CD4-positive, alpha-beta T cell treated with Interleukin-12 subunit alpha and Interleukin-12 subunit beta, for 1 hour (primary cell): ENCODE measurements around the gene PACS1.
"Not testable (repeated sequence)": the region's sequence is repeated elsewhere in the genome, so short reads cannot be mapped to it uniquely, and the experiment has no call there.

Experiments
- DNase-seq: peaks from one replicate; pipeline ENCODE4 v3.0.0-alpha.2; 2020

The PACS1 gene

DNA sequence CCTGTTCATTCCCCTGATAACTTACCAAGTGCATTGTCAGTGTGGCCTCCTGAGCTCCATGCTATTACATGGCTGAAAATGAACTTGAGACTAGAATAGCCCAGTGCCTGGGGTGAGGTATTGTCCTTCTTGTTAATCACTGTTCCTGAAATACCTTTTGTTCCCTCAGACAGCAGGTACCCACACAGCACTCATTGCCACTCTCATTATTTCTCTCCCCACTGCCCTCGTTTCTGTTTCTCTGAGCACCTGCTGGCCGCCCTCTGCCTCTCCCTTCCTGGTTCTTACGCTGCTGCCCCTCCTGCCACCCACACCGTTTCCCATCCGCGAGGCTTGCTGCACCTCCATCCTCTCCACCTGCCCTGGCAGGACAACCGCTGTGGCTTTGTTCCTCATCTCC, 161.5 kb downstream of the PACS1 start:
- DNase-seq, result no peak

DNA sequence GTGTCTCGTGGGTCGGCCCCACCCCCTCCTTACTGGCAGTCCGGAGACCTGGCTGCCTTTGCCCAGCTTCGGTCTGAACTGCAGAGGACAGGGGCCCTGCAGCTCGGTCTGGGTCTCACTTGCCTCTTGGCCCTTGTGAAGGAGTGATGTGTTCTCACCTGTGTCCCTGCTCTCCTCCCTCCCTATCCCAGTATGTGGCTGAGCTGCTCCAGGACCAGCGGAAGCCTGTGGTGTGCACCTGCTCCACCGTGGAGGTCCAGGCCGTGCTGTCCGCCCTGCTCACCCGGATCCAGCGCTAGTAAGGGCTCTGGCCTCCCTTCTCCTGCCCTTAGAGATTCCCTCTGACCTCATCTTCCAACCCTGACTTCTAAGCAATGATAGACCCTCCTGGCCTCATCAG, 162.7 kb downstream of the PACS1 start:
- DNase-seq, result no peak

DNA sequence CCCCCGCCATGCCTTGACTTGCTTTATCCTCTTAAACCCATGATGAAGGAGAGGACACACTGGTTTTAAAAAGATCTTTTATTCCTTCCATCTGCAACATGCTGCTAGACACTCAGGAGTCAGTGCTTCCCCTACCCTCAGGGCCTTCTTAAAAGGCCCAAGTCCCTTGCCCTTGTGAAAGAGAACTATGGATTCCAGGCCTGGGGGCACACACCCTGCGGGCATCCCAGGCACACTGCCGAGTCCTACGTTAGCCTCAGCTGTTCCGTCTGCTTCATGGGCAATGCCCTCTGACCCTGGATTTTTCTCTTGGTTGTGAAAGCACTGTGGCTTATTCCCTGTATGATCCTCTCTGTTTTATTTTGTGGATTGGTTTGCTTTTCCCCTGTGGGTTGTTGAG, 163.2 kb downstream of the PACS1 start:
- DNase-seq, result no peak

DNA sequence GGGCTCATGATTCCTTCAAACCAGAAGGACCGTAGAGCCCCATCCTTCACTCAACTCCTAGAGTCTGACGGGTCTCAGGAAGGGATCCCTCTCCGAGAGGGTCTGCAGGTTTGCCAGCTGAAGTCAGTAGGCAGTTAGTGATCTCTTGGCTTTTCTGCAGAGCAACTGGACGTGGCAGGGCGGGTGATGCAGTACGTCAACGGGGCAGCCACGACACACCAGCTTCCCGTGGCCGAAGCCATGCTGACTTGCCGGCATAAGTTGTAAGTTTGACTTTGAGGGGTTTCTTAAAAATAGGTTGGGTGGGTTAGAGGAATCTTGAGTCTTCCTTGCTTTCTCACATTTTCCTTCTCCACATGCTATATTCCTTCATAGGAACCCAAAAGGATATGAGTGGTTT, 165.1 kb downstream of the PACS1 start:
- DNase-seq, result no peak

DNA sequence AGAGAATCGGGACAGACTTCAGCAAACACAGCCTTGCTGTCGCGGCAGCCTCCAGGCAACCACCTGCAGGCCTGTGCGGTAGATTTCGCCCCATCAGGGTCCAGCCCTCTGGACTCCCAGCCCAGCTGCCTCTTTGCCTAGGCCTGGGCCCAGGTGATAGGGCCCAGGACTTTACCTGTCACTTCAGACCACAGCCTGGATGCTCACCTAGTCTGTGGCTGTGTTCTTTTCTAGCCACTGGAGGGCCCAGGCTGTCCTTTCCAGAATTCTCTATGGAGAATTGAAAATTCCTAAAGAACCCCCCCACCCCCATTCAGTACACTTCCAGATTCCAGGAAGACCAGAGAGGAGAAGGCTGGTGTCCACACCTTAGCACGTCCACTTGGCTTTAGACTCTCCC, 167.8 kb downstream of the PACS1 start:
- DNase-seq, result no peak

DNA sequence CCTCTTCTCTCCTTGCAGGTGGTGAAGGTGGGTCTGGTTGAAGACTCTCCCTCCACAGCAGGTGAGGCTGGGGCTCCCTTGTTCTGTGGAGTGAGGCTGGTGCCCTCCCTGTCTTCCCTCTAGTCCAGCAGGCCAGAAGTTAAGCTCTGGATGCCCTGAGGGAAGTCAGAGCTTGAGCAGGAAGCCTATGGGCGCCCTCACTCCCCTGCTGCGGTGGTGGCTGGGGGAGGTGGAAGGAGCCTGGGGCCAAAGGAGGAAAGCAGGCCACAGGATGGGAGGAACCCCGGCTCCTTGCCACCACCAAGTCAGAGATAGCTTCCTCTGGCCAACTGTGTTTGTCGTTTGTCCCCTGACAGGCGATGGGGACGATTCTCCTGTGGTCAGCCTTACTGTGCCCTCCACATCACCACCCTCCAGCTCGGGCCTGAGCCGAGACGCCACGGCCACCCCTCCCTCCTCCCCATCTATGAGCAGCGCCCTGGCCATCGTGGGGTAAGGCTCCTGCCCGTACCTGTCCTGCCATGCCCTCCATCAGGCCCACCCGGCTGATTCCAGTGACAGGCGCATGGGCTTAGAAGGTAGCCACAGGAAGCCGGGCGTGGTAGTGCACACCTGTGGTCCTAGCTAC, 168.8 kb downstream of the PACS1 start:
- DNase-seq, result no peak

DNA sequence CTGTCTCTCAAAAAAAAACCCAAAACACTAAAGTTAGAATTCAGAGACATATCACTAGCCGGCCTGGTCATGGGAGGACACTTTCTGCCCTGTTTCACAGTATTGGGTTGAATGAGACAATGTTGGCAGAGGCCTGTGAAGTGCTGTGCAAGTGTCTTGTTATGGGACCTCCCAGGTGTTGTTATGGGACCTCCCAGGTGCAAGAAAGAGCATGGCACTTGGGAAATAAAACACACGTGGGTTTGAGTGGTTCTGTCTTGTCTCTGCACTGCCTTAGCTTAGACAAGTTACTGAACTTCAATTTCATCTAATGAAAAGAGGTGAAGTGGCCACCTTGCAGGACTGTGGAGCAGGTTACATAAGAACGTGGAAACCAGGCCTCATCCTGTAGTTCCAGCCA, 169.4 kb downstream of the PACS1 start:
- DNase-seq, result no peak

DNA sequence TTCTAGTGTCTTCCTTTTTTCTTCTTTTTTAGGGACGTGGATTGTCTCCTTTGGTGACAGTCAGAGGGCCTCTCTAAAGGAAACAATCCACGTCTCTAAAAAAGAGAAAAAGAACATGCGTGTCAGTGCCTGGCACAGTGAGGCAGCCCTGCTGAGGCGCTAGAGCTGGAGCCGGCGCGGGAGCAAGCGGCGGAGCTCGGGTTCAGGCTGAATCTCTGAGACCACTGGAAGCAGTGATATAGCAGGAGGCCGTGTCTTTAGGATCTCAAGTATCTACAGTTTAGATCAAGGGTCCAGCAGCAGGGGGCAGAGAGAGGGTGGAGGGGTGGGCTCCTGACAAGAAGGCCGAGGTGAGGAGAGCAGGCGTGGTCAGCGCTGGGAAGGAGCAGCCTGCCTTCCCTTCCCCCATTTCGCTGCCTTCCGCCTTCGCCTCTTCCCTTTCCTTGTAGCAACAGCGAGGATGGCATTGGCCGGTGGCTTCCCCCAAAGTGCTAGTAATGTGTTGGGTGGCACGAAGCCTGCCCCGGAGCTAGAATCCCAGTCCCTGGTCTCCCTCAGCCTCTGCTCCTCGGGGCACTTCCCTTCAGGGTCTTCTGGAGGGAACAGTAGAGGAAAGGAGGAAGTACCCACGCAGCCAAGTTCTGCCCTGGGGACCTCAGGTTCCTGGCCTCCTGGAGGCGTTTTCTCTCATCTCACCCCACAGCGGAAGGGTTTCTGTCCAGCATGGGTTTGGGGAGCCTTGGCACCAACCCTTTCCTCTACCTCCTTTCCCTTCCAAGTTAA, 170.1 kb downstream of the PACS1 start:
- no peak for DNase-seq

DNA sequence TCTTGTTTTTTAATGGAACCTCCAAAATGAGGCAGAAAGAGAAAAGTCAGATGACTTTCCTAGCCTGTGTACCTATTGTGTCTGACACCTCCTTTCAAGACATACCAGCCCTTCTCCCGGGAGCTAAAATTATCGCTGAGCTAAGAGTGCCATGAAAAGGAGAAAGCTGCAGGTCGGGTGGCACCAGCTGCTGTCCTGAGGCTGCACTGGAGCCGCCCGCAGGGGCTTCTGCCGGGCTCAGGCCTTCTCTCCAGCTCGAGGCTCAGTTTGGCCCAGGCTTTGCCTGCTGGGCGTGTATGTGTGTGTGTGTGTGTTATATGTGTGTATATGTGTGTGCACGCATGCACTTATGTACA, 170.7 kb downstream of the PACS1 start:
- no peak for DNase-seq

DNA sequence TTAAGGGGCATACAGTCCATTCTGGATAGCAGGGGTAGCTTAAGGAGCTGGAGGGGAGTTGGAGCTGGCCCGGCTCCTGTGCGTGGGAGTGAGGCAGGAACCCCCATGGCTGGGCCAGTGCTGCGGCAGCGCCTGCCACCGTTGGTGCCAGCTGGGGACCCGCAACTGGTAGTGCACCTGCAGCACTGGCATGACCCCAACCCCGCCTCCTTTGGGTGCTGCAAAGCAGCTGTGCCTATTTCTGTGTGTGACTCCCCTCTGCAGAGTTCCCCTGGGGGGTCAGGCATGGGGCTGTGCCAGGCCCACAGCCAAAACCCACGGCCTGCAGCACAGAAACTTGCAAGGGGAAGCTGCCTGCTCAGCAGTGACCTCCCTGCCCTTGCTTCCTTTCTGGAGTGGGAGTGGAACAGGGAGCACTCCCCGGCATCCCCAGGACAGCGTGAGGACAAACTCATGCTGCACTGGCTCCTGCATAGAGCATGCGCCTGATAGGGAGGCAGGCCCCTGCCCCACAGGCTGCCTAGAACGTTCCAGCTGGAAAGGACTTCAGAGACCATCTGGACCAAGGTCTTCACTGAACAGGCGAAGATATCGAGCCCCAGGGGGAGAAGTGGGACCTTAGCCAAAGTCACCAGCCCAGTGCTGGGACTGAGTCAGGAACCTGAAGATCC, 172.2 kb downstream of the PACS1 start:
- DNase-seq, result no peak

DNA sequence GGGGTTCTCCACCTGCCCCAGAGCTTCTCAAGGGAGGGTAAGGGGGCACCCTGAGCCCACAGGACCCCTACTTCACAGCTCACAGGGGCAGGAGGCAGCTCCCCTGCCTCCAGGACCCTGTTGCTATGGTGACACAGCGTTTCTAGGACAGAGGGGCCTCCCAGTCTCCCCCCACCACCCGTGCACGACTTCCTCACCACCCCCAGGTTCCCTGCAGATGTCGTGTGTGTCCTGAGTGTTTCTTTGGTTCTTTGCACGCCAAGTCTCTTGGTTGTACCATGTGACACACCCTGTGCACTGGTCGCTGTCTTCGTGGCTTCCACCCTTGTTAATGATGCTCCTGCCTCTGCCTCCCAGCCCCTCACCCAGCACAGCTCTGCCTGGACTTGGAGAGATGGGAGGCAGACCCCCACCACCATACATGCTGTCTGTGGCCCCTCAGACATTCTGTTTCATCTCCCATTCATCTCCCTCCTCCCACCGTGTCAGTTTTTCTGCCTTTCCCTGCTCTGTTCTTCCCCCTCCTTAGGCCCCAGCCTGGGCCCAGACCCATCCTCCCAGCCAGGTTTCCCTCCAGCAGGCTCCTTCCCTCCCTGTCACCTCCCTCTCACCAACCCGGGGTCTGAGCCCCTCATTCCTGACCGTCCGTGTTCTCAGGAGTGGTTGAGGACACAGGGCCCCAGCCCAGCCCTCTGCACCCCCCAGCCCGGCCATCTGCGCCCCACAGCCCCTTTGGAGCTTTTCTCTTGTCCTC, 173.9 kb downstream of the PACS1 start:
- no peak for DNase-seq

DNA sequence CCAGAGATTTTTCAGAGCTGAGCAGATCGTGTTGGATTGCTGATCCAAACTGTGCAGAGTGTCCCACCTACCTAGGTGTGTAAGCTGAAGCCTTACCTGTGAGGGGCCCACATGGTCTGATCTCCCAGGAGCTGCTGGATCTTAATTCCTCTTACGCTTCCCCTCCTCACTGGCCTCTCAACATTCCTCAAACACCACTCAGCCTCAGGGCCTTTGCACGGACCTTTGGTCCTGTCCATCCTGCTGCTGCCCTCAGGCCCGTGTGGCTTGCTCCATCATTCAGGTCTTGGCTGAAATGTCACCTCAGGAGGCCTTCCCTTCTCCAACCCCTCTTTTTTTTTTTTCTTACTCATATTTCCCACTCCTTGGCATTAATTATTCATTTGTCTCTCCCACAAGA, 177.2 kb downstream of the PACS1 start:
- DNase-seq, result no peak

DNA sequence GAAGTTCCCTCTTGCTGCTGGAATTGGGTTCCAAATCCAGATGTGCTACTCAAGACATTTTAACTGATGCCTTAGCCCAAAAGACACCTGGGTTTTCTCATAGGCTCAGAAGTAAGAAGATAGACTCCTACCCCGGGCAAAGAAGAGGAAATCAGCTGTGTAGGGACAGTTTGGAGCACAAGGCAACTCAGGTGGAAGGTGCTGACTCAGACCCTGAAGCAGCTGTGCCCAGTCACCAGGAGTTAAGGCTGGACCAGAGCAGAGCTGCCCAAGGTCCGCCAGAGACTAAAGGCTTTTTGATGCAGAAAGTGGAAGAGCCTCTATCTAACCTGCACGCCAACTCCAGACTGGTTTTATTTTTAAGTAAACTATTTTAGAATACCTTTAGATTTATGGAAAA, 177.7 kb downstream of the PACS1 start:
- DNase-seq, result no peak

DNA sequence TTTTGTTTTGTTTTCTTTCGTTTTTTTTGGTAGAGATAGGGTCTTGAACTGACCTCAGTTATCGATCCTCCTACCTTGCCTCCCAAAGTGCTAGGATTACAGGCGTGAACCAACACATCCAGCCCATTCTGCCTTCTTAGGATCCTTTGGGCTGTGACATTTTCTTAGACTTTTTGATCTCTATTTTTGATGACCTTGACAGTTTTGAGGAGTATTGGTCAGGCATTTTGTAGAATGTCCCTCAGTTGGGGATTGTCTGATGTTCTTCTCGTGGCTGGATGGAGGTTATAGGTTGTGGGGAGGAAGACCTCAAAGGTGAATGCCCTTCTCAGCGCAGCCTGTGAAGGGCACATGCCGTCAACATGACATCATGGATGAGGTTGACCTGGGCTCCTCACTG, 178.8 kb downstream of the PACS1 start:
- no peak for DNase-seq

DNA sequence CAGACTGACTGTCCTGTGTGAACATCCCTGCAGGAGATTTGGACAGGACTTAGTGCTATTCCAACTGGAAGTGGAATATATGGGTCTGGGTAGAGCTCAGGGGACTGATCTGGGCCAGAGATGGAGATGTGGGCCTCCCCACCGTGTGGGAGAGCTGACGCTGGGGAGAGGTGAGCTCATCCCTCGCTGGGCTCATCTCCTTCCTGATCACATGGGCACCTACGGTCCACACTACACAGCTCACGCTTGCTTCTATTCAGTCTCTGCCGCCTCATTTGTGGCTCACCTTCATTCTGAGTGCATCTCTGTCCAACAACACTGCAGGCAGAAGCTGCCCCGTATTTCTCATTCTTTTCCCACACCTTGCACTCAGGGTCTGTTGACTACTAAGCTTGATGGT, 181.7 kb downstream of the PACS1 start:
- DNase-seq, result no peak

DNA sequence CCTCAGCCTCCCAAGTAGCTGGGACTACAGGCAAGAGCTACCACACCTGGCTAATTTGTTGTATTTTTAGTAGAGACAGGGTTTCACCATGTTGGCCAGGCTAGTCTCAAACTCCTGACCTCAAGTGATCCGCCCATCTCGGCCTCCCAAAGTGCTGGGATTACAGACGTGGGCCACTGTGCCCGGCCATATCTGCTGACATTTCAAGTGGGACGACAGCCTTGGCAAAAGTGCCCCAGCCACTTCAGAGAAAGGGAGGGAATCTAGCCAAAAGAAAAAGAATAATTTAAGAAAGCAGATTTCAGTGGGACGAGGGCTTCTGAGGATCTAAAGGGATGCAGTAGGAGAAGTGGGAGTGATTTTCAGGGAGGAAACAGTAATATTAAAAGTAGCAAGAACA, 183.0 kb downstream of the PACS1 start:
- DNase-seq, result not testable (repeated sequence)

DNA sequence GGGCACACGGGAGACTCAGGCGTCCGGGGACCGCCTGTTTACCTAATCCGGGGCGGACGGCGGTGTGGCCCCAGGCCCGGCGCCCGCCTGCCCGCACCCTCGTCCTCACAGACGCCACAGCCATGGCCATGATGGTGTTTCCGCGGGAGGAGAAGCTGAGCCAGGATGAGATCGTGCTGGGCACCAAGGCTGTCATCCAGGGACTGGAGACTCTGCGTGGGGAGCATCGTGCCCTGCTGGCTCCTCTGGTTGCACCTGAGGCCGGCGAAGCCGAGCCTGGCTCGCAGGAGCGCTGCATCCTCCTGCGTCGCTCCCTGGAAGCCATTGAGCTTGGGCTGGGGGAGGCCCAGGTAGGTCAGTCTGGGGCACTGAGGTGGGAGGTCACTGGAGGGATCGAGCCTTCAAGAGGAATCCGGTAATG, 188.4 kb downstream of the PACS1 start:
- DNase-seq, result no peak

DNA sequence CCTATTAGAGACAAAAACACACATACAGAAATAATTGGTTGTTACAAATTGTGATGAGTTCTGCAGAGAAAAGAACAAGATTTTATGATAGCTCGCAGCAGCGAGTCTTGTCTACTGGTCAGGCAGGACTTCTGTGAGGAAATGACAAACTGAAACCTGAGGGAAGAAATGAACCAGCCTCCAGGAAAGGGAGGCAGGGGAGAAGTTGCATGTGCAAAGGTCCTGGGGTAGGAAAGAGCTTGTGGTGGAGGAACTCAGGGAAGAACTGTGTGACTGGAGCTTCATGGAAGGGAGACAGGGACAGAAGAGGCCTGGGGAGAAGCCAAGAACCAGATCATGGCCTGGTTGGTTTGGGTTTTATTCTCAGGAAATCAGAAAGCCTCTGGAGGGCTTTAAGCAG, 189.2 kb downstream of the PACS1 start:
- no peak for DNase-seq

DNA sequence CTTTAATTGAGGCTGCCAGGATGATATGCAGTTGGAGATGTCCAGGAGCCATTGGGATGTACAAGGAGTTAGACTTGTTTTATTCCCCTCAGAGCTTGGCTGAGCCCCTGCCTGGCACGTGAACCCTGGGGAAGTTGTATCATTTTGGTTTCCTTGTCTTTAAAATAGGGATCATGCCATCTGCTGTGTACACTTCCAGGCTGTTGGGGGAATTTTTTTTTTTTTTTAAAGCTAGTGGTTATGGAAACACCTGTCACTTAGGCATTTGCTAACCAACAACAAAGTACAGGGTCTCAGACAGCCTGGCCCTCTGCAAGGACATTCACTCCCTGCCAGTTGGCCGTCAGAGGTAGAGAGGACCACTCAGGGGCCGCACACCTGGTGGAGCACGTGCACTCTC, 189.9 kb downstream of the PACS1 start:
- no peak for DNase-seq

DNA sequence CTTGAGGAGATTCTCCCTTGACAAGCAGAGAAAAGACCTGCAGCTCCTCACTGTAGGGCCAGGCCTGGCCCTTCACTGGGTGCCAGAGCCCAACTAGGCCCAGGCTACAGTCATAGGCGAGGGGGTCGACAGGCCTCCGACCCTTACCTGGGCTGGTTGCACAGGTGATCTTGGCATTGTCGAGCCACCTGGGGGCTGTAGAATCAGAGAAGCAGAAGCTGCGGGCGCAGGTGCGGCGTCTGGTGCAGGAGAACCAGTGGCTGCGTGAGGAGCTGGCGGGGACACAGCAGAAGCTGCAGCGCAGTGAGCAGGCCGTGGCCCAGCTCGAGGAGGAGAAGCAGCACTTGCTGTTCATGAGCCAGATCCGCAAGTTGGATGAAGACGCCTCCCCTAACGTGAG, 191.5 kb downstream of the PACS1 start:
- DNase-seq, result no peak

DNA sequence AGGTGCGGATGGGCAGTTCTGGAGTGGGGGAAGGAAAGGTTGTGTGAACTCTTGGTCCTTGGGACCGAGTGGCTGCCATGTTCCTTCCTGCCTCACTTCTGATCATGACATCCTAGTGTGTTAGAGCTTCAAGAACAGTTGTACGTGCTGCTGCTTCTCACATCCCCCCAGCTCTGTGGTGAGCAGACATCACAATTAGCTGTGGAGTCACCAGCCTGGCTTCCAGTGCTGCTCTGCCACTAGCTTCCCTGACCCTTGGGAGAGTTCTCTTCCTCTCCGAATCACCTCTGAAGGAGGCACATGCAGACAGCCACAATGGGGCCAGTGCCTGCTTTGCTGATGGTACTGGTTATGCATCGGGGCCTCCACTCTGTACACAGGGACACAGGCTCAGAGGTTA, 192.1 kb downstream of the PACS1 start:
- DNase-seq, result no peak

DNA sequence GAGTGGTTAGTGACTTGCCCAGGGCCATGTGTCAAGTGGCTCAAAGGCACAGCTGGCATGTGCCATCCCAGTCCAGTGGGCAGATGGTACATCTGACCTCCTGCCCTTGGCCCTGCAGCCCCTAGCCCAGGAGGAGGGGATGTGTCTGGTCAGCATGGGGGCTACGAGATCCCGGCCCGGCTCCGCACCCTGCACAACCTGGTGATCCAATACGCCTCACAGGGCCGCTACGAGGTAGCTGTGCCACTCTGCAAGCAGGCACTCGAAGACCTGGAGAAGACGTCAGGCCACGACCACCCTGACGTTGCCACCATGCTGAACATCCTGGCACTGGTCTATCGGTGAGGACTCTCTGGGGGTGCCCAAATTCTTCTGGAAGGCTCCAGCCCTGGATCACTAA, 192.6 kb downstream of the PACS1 start:
- no peak for DNase-seq

DNA sequence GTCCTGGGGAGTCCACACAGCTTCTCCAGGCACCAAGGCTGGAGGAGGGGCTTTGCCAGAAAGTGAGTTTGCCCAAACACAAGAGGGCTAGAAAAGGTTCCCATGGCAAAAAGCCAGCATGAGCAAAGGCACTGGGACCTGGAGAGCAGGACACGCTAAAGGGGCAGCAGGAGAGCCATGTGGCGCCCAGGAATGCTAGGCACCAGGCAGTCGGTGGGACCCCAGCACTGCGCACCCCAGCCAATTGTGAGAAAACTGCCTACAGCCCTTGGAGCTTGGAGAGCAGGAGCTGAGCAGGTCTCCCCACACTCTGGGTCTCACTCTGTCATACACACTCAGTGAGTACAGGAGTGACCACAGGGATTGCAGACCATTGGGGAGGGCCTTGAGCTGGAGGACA, 193.2 kb downstream of the PACS1 start:
- DNase-seq, result no peak

DNA sequence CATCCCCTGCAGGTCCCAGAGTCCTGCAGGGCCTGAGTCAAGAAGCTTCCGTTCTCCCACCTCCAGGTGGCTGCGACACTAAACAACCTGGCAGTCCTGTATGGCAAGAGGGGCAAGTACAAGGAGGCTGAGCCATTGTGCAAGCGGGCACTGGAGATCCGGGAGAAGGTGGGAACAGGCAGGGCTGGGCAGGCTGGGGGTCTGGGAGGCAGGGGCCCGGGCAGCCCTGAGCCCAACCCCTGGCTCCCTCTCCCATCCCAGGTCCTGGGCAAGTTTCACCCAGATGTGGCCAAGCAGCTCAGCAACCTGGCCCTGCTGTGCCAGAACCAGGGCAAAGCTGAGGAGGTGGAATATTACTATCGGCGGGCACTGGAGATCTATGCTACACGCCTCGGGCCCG, 193.7 kb downstream of the PACS1 start:
- DNase-seq, result no peak
